Vagina (tissue), 2 donors: ENCODE results near the gene ZSWIM6.

Experiments used
- CTCF ChIP-seq, 3 experiments: fragments of 450-650 bp in 2 of 3; fragments of 200-600 bp in 1 of 3; sonication (generic) in 1 of 3; IDR thresholded peaks; one replicate each; pipeline ENCODE4 v1.5.1; 2017 to 2019; ENCODE audit warnings: antibody characterized with exemption in 3 of 3, mild to moderate bottlenecking in 2 of 3, moderate library complexity in 2 of 3
- POLR2A ChIP-seq, 2 donors: fragments of 450-650 bp; IDR thresholded peaks; one replicate each; pipeline ENCODE4 v1.6.1; 2017; ENCODE audit warnings: antibody characterized with exemption in 2 of 2, mild to moderate bottlenecking in 2 of 2, moderate library complexity in 2 of 2
- POLR2AphosphoS5 ChIP-seq, 2 donors: sonication (generic); formaldehyde crosslinking; IDR thresholded peaks; one replicate each; pipeline ENCODE4 v1.9.0; 2017; ENCODE audit warnings: antibody characterized with exemption in 2 of 2, mild to moderate bottlenecking in 2 of 2, low read depth in 1 of 2; ENCODE audit not compliant: insufficient read depth in 1 of 2

- TF ChIP-seq CTCF (IDR thresholded peaks at IDR 0.05), result no peak
- no peak for TF ChIP-seq POLR2A (IDR thresholded peaks at IDR 0.05)
- TF ChIP-seq POLR2AphosphoS5 (IDR thresholded peaks at IDR 0.05; ENCODE audit: insufficient read depth in 1 of 2, low read depth in 1 of 2), result no peak
These were observed 22.9 kb upstream of the ZSWIM6 start for GRCh38 chr5:61309115-61309514.
